NOMO-1 treated with dmso at 0.1 percent for 144 hours (cell line): ENCODE measurements around the gene DHRSX.
"Not testable (repeated sequence)": the region's sequence is repeated elsewhere in the genome, so short reads cannot be mapped to it uniquely, and the experiment has no call there.

Source experiments
- DNase-seq: peaks from one replicate; lab custom pipeline; 2025; ENCODE audit not compliant: unreplicated experiment; lab: John Stamatoyannopoulos, UW

Gene DHRSX

DNA sequence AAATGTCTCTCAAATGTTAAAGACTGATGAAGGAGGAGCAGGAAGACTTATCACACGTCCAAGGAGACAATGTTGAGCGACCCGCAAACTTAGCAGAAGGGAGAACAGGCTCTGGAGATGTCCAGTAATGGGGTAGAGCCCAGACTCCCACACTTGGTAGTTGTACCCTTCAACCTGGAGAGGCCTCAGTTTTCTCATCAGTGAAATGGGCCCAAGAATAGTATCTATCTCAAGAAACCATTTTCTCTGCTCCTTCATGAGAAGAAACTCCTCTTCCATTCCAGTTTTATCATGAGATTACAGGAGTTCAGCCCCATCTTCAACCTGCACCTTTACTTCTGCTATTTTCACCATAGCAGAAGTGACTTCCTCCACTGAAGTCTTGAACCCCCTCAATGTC lies 169.9 kb downstream of the DHRSX start:
- DNase-seq, result no peak

GRCh38 chrX:2330487-2330886 lies 170.3 kb downstream of the DHRSX start:
- no peak for DNase-seq

DNA sequence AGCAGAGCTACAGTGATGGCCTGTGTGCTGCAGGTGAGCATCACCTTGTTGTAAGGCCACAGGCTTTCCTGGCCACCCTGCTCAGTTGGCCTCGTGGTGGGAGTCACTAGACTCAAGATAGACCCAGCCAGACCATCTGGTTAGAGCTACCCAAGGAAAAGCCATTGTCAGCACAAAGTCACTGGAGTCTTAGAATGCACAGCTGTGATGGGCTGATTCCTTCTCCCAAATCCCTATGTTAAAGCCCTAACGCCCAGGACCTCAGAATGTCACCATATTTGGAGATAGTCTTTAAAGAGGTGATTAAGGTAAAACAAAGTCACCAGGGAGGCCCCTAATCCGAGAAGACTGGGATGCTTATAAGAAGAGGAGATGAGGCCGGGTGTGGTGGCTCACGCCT lies 173.4 kb downstream of the DHRSX start:
- no peak for DNase-seq

- DNase-seq, result no peak
Observed at GRCh38 chrX:2325076-2325784, 175.5 kb downstream of the DHRSX start.

DNA sequence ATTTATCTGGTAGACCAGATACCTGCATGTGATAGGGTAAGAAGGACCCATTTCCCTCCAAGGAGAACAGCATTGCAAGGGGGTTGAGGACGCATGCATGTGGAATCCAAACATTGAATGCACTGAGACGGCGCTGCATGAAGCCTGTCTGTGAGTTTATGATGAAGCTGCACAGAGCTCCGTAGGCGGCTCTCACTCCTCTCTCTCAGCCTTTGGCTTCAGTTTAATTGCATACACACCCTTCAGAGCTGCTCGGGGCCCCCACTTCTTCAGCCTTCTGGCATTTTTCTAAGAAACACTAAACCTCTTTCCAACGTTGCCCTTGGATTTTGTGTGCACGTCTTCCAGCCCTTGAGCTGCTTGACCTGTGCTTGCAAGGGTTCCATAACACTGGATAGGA lies 176.6 kb downstream of the DHRSX start:
- DNase-seq, result no peak

DNA sequence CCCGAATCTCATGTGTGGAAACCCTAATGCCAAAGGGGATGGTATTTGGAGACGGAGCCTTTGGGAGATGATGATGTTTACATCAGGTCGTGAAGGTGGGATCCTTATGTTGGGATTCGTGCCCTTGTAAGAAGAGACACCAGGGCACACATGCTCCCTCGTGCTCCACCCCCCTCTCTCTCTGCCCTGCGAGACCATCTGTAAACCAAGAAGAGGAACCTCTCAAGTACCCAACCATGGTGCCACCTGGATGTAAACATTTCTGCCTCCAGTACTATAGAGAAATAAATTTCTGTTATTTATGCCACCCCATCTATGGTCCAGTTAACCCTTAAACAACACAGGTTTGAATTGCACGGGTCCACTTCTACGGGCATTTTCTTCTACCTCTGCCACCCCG lies 179.4 kb downstream of the DHRSX start:
- no peak for DNase-seq

DNA sequence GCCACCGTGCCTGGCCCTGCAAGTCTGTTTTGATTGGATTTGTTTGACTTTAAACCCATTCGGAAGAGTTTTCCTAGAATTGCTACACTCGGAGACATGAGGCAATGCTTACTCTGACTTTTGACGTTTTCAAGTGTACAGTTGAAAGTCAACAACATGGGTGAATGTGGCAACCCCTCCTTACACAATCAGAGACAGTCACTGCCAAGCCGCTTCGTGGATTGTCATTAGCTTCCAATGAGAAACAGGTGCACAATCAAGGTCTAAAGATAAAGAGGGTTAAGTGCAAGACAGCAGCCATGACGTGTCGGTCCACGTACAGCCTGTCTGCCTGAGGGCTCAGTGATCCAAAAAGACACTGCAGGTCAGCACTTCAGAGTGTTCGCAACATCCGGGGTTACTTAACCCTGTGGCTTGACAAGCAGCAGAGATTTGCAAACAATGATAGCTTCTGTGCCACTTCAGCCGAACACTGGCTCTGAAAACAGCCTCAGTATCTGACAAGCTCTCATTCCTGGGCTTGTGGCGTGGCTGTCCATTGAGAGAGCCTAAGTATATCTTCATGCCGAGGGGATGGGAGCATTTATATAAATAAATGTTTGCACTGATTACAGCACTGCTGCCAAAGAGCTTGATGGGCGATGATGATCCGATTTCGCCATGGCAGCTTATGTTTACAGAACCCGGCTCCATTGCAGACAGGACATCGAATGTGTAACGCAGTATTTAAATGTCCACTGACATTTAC lies 180.0 kb downstream of the DHRSX start:
- DNase-seq, result no peak

DNA sequence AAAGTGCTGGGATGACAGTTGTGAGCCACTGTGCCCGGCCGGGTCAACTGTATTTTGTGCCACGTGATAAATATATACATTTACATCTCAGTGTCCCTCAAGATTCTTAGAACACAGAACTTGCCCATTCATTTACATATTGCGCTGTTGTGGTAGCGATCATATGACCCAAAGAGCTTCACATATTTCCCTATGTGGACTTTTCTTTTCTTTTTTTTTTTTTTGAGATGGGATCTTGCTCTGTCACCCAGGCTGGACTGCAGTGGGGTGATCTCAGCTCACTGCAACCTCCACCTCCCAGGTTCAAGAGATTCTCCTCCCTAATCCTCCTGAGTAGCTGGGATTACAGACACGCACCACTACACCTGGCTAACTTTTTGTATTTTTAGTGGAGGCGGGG lies 180.7 kb downstream of the DHRSX start:
- no peak for DNase-seq

DNA sequence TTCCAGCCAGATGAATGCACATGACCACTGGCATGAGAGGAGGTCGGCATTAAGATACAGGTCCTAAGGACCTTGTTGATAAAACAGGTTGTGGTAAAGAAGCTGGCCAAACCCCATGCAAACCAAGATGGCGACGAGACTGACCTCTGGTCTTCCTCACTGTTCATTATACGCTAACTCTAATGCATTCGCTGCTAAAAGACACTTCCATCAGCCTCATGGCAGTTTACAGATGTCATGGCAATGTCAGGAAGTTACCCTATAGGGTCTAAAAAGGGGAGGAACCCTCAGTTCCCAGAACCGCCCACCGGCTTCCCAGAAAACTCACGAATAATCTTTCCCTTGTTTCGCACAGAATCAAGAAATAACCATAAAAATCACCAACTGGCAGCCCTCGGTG lies 182.4 kb downstream of the DHRSX start:
- no peak for DNase-seq

GRCh38 chrX:2317527-2318055 lies 183.2 kb downstream of the DHRSX start:
- DNase-seq, result no peak

GRCh38 chrX:2316534-2316933 lies 184.2 kb downstream of the DHRSX start:
- DNase-seq, result no peak

DNA sequence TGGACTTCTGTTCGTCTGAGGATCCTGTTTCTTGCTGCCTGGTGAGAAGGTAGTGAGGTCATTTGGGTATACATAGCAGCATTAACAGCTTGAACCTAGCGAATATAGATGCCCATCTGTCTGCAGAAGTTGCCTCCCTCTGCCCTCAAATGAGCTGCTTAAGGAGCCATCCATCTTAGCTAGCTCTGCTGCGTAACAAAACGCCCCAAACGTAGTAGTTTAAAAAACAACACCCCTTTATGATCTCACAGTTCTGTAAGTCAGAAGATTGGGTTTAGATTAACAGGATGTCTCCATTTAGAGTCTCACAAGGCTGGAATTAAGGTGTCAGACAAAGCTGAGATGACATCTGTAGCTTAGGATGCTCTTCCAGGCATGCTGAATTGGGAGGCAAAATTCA lies 185.3 kb downstream of the DHRSX start:
- no peak for DNase-seq

GRCh38 chrX:2314831-2315365 lies 185.9 kb downstream of the DHRSX start:
- no peak for DNase-seq

DNA sequence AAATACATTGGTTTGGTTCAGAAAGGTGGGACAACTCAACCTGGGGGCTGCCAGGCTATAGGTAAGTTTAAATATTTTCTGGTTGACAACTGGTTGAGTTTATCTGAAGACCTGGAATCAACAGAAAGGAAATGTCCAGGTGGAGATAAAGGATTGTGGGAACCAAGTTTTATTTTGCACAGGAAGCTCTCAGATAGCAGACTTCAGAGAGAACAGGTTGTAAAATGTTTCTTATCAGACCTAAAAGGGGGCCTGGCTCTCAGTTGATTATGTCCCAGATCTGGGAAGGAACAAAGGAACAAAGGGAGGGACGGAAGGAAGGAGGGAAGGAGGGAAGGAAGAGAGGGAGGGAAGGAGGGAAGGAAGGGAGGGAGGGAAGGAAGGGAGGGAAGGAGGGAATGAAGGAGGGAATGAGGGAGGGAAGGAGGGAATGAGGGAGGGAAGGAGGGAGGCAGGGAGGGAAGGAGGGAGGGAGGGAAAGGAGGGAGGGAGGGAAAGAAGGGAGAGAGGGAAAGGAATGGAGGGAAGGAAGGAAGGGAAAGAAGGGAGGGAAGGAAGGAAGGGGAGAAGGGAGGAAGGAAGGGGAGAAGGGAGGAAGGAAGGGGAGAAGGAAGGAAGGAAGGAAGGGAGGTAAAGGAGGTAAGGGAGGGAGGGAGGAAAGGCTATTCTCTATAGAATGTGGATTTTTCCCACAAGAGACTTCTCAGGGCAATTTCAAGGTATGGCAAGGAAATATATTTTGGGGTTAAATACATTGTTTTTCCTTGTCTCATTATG lies 186.7 kb downstream of the DHRSX start:
- DNase-seq, result no peak

GRCh38 chrX:2312061-2312591 lies 188.7 kb downstream of the DHRSX start:
- DNase-seq, result not testable (repeated sequence)

- no peak for DNase-seq
Observed at GRCh38 chrX:2311501-2311900, 189.3 kb downstream of the DHRSX start.

GRCh38 chrX:2301901-2302300 lies 198.9 kb downstream of the DHRSX start:
- no peak for DNase-seq

- no peak for DNase-seq
Observed at GRCh38 chrX:2299871-2300270, 200.9 kb downstream of the DHRSX start.

DNA sequence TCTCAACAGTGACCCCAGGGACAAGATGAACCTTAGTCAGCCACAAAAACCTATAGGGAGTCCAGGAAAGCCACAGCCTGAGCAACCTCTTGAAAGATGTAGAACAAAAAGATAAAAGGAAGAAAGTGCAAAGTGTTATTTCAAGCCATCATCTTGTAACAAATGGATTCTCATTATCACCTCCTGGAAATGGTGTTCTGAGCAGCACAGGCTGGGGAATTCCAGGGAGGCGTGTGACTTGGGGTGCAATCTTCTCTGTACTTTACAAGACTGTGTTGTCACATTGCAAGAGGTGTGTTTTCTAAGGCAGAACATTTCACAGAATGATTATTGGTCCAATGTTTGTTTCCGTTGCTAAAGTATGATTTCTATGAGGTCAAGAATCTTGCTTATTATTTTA lies 214.0 kb downstream of the DHRSX start:
- DNase-seq, result no peak

- DNase-seq, result no peak
Observed at GRCh38 chrX:2284601-2285000, 216.2 kb downstream of the DHRSX start.

- DNase-seq, result no peak
Observed at GRCh38 chrX:2284133-2284532, 216.6 kb downstream of the DHRSX start.
